GM21786 (cell line): ENCODE results near the gene SMTNL2.
"Not testable (repeated sequence)": the region's sequence is repeated elsewhere in the genome, so short reads cannot be mapped to it uniquely, and the experiment has no call there.

Experiments used
- ATAC-seq: cut with Tn5 transposase; IDR thresholded peaks from one replicate; pipeline ENCODE4 v1.9.1; 2021; ENCODE audit not compliant: unreplicated experiment

SMTNL2 gene

DNA sequence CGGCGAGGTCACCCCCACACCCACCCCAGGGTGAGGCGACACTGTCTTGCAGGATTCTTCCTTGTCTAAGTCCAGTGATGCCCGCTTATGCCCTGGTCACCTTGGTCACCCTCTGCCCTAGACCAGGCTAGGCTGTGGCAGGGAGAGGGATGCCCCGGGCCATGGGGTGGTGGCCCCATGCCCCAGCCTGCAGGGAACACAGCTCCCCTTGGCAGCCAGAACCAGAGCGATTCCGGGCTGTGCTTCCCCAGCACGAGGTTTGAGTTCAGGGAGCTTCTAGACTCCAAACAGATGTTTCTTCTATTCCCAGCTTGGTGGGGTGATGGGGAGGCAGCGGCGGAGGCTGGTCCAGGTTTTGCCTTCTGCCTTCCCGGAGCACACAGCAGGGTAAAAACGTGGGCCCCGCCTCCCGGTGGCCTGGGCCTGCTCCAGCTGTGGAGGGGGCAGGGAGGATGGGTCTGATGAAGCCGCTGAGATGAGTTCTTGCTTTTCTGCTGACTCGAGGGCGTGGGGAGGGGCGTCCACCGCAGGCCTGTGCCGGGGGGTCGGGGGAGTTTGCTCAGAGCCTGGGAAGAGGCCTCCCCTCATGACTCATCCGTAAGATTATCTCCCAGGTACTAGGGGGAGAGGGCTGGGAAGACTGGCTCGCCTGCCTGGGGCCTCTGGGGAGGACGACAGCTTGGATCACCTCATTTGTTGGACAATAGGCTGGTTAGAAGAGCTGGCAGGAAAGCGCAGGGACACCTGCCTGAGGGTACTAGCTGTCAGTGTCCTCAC lies 15.4 kb downstream of the SMTNL2 start:
- no peak for ATAC-seq

DNA sequence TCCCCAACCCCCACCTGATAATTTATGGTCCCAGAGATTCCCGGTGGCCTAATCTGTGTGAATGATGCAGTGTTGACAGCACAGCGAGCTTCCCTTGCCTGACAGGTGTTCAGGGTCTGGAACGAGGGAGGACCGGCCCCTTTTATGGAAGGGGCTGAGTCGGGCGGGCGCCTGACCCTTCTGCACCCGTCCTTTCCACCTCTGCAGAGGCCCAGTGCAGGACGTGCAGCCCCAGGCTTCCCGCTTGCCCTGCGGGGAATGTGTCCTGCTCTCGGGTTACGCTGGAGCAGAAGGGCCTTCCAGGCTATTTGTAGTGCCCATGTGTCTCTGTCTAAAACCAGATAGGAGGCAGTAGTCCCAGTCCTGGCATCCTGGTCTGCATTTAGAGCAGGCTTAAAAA lies 16.2 kb downstream of the SMTNL2 start:
- no peak for ATAC-seq

DNA sequence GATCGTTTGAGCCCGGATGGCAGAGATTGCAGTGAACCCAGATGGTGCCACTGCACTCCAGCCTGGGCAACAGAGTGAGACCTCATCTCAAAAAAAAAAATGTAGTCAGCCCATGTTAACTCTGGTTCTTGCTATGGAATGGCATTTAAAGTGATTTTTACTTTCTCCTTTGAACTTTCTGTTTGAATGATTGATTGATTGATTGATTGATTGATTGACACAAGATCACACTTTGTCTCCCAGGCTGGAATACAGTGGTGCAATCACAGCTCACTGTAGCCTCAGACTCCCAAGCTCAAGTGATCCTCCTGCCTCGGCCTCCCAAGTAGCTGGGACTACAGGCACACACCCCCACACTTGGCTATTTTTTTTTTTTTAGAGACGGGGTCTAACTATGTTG lies 17.0 kb downstream of the SMTNL2 start:
- ATAC-seq: no peak

DNA sequence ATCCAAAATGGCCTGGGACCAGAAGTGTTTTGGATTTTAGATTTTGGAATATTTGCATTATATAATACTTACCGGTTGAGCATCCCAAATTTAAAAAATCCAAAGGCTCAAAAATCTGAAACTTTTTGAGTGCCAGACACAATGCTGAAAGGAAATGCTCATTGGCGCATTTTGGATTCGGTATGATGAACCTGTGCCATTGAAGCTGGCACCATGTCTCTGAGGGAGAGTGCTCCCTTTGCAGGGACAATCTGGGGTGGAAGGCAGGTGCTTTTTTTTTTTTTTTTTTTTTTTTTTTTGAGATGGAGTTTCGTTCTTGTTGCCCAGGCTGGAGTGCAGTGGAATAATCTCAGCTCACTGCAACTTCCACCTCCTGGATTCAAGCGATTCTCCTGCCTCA lies 17.7 kb downstream of the SMTNL2 start:
- ATAC-seq: no peak

DNA sequence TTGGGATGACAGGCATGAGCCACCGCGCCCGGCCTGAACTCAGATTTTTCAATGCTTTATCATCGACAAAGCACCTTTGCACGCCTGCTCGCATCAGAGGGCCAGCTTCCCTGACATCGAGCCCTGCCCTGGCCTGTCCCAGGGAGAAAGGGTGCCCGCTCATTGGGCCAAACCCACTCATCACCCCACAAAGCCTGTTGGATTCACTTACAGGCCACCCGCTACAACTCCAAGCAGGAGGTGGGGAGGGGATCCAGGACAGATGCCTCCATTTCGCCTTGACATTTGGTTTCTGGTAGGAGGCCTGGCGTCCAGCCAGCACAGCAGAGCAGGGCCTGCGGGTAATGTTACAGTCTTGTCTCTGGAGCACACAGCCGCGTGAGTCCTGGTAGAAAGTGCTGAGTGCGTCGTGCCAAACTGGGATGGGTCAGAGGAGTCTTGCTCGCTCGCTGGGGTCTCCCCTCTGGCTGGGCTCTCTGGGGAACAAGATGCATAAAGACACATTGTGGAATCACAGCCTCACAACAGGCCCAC lies 19.8 kb downstream of the SMTNL2 start:
- ATAC-seq: no peak

DNA sequence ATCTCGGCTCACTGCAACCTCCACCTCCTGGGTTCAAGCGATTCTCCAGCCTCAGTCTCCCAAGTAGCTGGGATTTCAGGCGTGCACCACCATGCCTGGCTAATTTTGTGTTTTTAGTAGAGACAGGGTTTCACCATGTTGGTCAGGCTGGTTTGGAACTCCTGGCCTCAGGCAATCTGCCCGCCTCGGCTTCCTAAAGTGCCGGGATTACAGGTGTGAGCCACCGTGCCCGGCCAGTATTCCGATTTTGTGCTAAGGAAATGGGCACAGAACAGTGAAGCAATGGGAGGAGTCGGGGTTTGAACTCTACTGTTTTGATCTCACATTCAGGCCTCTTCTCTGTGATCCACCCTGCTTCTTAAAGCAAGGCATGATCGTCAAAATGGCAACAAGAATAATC lies 20.4 kb downstream of the SMTNL2 start:
- not testable (repeated sequence) for ATAC-seq

DNA sequence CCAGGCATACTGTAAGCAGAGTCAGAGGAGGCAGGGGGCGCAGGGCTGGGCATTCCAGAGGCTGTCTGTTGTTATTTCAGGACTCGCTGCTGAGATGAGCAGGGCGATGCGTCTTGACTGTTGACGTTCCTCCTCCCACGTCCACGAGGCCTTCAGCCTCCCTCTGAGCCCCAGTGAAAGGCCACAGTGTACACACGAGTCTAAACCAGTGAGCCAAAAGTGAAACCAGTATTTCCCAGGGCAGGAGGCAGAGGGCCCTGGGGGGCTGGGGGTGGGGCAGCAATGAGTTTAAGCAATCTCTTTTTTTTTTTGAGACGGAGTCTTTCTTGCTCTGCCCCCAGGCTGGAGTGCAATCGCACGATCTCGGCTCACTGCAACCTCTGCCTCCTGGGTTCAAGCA lies 21.5 kb downstream of the SMTNL2 start:
- ATAC-seq: no peak

DNA sequence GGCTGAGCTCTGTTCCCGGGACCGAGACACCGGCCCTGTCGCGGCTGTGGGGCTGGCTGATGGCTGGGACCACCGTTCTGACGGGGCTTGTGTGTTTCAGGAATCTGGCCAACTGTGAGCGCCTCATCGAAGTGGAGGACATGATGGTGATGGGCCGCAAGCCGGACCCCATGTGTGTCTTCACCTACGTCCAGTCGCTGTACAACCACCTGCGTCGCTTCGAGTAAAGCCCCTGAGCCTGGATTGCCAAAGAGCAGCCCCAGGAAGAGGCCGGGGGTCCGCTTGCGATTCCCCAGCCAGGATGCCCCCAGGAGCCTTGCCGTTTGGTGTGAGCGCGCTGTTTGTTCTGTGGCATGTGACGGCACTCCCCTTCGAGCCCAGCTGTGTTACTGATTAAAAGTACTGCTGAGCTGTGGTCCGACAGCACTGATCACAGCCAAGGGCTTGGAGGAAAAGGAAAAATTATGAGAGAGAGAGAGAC lies 23.0 kb downstream of the SMTNL2 start:
- no peak for ATAC-seq

DNA sequence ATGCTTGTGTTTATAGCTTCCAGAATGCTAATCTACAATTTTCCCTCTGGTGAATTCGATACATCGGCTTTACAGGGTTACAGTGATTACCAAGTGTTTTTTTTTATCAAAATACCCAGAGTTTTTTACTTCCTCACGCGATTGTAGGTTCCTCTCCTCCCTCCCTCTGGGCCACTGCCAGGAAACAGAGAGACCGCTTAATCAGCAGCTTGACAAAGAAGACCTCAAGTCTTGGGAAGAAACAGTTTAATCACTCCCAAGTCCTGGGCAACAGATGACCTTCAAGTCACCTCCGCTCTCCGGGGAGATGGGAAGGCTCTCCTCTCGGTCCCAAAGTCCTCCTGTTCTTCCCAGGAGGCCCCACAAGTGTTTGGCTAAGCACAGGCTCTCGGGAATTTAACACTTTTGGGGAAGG lies 23.5 kb downstream of the SMTNL2 start:
- ATAC-seq: no peak

DNA sequence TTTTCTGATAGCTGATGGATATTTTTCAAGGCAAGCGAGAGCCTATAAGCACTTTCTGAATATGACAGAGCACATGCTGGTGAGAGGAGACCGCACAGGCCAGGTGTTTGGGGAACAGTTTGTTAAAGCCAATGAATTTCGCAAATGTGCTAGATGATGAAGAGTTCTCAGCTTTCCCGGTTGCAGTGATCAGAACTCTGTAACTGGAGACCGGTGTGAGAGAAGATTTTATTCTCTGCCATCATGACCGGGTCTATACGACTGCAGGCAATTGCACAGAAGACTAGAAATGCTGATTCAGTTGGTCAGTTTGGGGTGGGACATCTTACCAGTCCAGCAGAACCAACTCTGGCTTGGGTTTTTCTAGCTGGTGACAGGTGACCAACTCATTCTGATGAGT lies 25.4 kb downstream of the SMTNL2 start:
- ATAC-seq: no peak

DNA sequence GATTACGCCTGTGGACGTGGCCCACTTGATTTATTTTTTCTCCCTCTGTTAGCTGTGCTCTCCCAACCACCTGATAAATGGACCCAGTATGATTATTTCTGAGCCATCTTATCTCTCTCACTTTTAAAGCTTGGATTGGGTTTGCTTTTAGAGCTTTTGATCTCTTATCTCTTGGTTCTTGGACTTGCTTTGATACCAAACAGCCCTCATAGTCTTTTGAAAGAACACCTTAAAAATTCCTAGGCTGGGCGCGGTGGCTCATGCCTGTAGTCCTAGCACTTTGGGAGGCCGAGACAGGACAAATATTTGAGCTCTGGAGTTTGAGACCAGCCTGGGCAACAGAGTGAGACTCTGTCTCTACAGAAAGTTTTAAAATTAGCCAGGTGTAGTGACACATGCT lies 25.8 kb downstream of the SMTNL2 start:
- ATAC-seq: no peak

DNA sequence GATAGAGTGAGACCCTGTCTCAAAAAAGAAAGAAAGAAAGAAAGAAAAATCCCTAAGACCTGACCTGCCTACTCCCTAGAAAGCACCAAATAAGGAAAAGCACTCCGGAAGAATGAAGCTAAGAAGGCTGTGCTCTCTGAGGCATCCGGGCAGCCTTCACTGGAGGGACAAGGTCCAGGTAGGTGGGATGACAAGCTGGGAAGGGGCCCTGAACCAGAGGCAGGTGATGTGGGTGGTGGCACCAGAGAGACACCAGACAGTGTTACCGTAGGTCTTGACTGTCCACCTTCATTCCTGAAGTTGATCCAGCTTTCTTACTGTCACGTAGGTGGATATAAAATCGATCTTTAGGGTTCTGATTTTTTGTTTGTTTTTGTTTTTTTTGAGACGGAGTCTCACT lies 26.3 kb downstream of the SMTNL2 start:
- ATAC-seq: no peak

DNA sequence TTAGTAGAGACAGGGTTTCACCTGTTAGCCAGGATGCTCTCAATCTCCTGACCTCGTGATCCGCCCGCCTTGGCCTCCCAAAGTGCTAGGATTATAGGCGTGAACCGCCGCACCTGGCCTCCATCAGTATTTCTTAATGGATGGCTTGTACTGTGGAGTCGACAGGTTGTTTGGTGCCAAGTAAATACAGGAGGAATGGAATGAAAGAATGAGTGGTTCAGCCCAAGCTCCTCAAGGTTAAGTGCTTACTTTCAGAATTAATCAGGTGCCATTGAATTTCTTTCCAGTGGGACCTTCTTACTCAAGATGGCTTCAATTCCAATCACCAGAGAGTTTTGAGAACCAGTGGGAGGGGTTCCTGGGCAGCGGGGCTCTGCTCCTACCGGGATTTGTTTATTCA lies 32.1 kb downstream of the SMTNL2 start:
- ATAC-seq: no peak

DNA sequence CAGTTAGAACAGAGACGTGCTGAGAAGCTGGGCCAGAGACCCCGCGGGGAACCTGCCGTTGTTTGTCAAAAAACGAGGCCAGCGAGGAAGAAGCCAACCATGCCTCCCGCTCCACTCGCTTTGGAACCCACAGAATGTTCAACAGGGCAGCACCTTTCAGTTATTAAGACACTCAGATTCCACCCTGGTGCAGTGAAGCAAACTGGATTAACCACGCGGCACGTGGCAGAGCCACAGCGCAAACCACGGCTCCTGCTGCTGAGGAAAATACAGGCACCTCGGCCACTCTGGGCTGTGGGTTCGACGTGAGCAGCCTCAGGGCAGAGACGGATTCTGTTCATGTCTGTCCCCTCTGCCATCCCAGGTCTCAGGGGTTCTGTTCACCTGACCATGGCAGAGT lies 32.8 kb downstream of the SMTNL2 start:
- no peak for ATAC-seq

DNA sequence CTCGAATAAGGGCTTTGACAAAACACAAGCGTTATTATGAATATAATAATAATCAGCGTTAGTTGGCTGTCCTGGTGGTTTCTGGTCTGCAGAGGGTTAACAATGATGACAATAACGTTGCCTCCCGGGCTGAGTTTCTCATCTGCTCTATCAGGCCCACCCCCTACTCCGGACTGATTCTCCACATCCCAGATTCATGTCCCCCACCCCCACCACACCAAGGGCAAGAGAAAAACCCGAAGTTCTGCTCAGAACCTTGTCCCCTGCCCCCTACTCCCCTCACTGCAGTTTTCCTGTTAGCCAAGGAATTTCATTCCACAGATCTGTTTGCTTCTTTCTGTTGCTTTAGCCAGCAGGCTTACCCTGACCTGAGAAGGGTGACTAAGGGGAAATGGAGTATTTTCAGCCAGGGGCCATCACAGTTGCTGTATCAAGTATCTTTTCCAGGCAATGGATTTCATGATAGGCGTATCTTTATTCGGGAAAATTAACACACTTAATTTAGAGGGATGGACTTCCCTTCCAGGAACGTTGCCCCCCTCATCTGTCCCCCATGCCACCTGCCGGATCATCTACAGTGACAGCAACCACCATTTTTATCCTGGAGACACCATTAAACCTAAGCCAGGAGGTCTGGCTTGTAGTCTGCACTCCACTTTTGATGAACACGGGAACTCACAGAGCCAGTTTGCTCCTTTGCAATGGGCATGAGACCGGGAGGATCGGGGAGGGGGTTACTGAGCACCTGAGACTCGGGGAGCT lies 33.4 kb downstream of the SMTNL2 start:
- ATAC-seq: no peak

DNA sequence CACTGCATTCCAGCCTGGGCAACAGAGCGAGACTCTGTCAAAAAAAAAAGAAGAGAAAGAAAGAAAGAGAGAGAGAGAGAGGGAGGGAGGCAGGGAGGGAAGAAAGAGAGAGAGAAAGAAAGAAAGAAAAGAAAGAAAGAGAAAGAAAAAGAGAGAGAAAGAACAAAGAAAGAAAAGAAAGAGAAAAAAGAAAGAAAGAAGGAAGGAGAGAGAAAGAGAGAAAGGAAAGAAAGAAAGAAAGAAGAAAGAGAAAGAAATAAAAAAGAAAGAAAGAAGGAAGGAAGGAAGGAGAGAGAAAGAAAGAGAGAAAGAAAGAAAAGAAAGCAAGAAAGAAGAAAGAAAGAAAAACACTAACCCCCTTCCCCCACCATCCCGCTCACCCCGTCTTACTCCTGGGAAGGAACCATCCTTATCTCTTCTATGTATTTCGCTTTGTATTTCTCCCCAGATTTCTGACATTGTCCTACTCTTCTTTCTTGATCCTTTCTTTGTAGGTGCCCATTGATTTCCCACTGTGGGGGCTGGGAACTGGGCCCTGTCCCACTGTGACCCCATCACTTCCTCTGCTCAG lies 36.3 kb downstream of the SMTNL2 start:
- no peak for ATAC-seq

DNA sequence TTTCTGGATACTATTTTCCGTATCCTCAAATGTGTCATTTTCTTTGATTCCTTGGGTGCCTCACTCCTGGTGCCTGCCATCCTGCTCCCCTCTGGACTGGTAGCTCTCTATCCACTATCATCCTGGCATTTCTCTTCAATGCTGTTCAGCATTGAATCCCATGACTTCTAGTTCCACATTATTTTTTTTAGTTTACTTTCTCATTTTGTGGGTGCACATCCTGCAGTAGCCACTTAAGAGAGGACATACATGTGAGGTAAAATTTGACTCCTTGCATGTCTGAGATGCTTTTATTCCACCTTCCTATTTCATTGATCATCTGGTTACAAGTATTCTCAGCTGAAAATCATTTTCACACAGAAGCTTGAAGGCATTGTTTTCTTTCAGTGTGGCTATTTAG lies 38.0 kb downstream of the SMTNL2 start:
- no peak for ATAC-seq

DNA sequence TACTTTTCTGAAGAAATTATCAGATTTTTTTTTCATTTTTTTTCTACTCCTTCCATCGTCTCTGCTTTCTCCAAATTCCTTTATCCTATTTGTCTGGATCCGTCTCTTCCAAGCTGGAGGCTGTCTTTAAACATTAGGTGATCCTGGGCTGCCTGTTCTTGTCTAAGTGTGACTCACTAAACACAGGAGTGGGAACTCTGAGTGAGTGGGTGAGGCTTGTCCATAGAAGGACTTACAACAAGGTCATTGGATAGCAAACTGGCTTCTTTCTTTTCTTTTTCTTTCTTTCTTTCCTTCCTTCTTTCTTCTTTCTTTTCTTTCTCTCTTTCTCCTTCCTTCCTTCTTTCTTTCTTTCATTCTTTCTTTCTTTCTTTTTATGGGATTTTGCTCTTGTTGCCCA lies 38.9 kb downstream of the SMTNL2 start:
- no peak for ATAC-seq

DNA sequence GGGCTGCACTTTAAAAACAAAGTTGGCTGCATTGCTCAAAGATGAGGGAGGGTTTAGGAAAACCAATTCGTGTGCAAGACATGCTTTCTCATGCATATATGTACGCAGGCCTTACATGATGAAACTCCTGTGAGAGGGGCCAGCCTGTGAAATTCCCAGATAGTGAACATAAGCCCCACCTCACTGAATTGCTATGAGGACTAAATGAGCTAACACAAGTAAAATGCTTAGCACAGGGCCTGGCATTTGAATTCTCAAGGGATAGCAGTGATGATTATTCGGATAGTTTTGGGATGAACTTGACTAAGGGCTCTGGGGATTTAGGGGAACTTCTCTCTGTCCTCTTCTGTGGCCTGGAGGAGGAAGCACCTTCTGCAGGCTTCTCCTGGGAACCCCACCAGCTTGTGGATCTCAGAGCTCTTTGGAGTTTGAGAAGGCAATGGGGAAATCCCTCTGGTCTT lies 40.2 kb downstream of the SMTNL2 start:
- not testable (repeated sequence) for ATAC-seq

DNA sequence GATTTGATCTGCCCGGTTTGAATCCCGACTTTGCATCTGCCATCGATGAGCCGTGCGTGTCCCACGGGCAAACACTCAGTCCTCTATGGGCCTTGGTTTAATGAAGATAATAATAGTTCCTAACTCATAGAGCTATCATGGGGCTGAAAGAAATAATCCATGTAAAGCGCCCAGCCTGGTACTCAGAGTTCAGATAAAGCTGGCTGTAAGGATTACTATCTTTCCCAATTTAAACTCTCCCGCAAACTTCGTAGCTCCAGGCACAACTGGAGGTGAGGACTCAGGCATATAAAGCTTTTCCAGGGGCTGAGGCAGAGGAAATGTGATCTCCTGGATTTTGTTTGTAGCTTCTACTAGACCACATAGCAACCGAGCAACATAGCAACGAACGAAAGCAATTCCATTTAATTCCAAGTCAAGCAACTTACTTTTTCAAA lies 40.9 kb downstream of the SMTNL2 start:
- ATAC-seq: no peak

DNA sequence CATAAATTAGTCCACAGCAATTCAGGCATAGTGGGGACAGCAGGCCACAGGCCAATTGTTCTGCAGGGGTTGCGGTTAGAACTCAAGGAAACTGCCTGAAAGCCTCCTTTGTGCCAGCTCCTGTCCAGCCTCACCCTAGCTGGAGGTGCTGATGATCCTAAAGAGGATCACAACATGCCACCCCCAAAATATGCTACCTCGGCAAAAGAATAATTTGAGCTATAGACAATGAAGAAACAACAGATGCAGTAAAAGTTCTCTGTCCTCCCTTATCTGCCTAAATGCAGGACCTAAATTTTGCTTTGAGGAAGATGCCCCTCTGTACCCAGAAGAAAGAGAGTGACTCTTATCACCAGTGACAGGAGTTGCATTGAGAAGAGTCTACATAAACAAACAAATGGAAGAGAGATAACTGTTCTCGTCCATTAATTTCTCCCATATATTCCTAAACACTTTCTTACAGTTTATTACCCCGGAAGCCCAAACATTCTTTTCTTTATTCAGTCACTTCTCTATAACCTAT lies 42.5 kb downstream of the SMTNL2 start:
- ATAC-seq: no peak
